Raji (cell line): Measurements from ENCODE around the gene B4GALNT3.
A peak's percentile ranks its signal among the peaks of the same experiment; 100 is the strongest.

Experiments
- POLR2A ChIP-seq: IDR thresholded peaks from 2 replicates; pipeline ENCODE4 v1.6.1; 2011; ENCODE audit warnings: low read depth, low read length, control low read depth; ENCODE audit not compliant: insufficient read depth

B4GALNT3 gene

GRCh38 chr12:563787-564298 is 104.1 kb downstream of the B4GALNT3 start:
- no peak for TF ChIP-seq POLR2A

- TF ChIP-seq POLR2A: no peak
Observed at GRCh38 chr12:565161-565560, 105.4 kb downstream of the B4GALNT3 start.

DNA sequence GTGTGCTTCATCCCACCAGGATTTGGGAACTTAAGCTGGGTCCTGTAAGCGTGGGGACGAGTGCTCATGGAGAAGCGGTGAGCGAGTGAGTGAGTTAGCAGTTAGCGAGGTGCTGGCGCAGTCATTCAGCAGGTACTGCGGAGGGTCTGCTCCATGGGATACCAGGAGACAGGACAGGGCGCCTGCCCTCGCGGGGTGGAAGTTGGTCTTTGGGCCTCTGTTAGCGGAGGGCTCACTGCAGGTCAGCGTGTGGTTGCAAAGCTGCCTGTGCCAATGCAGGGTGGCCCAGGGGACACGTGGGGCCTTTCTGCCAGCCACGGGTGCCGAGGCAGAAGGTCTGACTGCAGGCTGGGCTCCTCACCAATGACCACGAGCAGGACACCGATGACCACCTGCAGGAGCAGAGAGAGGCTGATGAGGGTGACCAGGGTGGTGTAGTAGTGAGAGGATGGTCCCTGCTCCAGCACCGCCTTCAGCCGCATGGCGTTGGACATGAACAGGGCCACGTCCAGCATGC is 105.9 kb downstream of the B4GALNT3 start:
- no peak for TF ChIP-seq POLR2A

DNA sequence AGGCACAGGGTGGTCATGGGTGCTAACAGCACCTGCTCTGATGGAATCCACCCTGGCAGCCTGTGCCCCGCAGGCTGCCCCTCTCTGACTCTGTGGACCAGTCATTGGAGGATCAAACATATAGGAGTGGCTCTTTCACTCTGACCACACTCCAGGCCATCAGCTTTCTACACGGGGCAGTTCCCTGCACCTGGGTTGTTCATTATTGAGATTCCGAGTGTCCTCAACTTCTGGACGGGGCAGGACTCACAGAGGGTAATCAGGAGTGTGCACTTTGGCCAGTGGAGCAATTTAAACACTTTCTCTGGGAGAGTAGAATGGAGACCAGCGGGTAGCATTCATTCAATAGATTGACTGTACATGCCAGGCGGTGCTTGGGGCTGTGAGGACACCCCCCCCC is 108.7 kb downstream of the B4GALNT3 start:
- TF ChIP-seq POLR2A: no peak

- no peak for TF ChIP-seq POLR2A
Observed at GRCh38 chr12:569091-569676, 109.4 kb downstream of the B4GALNT3 start.

- no peak for TF ChIP-seq POLR2A
Observed at GRCh38 chr12:569803-570434, 110.2 kb downstream of the B4GALNT3 start.

DNA sequence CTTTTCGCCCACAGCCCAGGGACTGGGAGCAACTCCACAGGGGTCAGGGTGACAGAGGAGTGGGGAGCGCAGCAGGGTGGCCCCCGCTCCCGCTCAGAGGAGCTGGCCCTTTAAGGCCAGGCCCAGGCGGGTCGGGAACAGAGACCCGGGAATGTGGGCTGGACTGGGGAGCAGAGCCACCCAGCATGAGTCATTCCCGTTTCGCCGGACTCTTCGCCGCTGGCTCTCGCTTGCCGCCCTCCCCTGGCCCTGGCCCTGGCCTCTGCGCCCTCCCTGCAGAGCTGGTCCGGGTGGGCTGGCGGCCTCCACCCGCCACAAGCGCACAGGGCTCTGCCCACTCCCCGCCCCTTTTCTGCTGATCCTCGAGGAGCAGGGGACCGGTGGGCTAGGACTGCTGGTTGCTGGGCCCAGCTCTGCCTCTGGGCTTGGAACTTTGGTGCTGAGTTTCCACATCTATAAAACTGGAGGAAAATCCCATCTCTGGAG is 110.7 kb downstream of the B4GALNT3 start:
- no peak for TF ChIP-seq POLR2A

DNA sequence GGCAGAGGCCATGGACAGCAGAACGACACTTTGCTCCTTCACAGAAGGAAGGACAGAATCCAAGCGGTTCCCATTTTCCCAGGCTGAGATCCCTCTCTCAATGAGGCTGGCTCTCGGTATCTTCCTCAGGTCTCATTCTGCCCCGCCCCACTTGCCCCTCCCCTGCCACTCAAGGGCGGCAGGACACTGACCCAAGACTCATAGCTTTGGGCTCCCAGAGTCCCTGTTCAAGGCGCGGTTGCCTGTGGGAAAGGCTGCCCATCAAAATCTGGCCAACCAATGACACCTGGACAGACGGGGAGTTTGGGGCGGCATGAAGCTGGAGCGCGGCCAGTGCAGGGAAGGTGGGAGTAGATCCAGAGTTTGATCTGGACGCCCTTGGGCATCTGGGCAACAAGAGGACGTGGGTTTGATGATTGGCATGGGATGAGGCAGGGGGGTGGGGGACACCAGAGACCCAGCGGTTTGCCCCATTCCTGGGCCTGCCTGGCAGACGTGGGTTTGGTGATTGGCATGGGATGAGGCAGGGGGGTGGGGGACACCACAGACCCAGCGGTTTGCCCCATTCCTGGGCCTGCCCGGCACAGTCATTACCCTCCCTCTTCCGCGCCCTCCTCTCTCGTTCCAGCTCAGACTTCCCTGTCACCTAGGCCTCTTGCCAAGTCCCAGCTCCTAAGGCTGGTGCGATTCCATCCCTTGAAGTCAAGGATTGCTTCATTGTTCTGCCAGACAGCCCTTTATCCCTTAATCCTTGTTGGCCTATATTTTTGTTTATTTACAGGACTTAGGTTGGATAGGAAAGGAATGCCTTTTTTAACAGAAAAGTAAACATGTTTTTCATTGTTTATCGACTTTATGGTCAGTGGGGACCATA is 111.4 kb downstream of the B4GALNT3 start:
- no peak for TF ChIP-seq POLR2A

DNA sequence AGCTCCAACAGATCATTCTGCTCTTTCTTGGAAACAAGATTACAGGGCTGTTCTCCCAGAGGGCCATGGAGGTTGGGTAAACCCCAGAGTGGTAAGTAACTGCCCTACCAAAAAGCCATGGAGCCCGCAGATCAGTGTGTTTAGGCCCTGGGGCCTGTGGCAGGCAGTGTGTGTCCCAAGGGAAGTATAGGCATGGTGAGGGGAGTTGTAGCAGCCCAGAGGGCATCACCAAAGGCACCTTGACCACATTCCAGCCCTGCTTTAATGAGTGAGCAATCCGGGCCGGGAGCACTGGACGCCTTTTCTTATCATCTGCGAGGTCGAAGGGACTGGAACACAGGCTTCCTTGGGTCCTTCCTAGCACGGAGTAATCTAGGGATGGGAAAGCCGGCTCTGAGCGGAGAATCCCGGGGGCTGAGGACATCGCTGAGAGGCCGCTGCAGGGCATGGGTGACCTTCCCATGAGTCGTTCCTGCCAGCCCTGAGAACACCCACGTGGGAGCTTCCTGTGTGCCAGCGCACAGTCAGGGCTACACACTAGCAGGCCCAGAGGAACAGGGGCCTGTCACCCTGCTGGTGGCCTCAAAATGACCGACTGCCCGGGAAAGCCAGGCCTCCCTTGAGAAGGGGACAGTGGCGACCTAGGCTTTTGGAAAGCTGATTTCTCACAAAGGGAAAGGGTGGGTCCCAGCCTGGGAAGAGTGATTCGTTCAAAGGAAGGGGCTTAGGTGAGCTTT is 112.2 kb downstream of the B4GALNT3 start:
- TF ChIP-seq POLR2A: no peak

- TF ChIP-seq POLR2A: no peak
Observed at GRCh38 chr12:572532-572899, 112.8 kb downstream of the B4GALNT3 start.

- no peak for TF ChIP-seq POLR2A
Observed at GRCh38 chr12:573232-573631, 113.5 kb downstream of the B4GALNT3 start.

DNA sequence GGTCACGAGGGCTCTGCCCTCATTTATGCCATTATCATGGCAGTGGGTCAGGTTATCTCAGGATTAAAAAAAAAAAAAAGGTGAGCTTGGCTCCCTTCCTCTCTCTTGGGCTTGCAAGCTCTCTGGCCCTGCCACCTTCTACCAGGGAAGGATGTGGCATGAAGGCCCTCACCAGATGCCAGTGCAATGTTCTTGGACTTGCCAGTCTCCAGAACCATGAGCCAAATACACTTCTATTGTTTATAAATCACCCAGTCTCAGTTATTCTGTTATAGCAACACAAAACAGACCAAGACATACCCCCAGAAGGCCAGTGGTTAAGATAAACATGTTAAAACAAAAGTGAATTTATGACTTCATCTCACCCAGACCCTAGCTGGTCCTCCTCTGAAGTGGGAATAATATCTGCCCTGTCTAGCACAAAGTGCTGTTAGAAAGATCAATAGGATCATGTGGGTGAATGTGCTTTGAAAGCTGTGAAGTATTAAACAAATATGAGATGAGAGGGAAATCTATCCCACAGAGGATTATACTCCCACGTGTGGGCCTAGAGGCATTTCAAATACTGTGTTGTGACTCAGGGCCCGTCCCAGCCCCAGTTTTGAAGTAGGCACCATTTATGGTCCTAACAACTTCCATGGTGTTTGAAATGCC is 114.9 kb downstream of the B4GALNT3 start:
- TF ChIP-seq POLR2A: no peak

DNA sequence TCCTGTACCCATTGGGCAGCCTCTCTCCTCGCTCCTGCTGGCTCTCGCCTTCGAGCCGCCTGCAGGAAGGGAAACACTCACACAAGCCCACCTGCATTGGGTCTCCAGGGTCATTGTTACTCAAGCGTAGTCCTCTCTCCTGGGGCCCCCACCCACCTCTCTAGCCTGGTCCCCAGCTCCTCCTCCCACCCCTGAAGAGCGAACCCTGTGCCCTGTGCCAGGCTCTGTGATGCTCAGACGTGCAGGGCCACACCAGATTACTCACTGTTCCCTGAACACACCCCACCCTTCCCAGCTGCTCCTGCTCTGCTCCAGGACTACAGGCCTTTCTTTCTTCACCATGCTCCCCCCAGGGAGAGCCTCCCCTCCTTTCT is 115.4 kb downstream of the B4GALNT3 start:
- no peak for TF ChIP-seq POLR2A

DNA sequence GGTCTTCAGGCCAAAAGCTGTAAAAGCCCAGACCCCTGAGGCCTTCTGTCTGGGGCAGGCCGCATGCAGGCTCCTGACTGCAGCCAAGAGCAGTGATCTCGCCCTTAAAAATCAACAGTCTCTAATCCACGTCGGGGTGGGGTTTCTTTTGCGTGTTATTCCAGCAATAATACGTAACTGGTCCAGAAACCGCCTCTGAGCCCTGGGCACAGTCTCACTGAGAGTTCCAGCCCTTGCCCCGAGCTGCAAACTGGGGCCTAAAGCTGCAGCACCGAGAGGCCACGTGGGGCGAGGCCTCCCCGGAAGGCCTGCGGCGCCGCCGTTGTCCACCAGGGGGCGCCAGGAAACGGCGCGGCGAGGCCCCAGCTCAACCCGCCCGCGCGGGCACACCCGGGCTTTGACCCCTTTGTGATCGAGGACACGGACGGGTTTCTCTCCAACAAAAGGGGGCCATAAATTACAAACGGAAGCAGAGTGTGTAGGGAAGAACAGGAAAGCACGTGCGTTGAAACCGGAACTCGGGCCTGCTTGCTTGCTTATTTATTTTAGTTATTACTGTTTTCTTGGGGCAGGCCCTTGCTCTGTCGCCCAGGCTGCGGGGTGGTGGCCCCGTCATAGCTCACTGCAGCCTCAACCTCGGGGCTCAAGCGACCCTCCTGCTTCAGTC is 116.3 kb downstream of the B4GALNT3 start:
- TF ChIP-seq POLR2A: peak; percentile 69
